Endometrium (tissue), 2 donors: ENCODE results near the gene GSTCD.
"Not testable (repeated sequence)": the region's sequence is repeated elsewhere in the genome, so short reads cannot be mapped to it uniquely, and the experiment has no call there.

Source experiments
- FAIRE-seq: peaks from 2 replicates; lab custom pipeline; 2012; peaks lifted over from hg19 to GRCh38; lab: Jason Lieb, UNC
- donor health status: control.
- donor health status: control.

The GSTCD gene

DNA sequence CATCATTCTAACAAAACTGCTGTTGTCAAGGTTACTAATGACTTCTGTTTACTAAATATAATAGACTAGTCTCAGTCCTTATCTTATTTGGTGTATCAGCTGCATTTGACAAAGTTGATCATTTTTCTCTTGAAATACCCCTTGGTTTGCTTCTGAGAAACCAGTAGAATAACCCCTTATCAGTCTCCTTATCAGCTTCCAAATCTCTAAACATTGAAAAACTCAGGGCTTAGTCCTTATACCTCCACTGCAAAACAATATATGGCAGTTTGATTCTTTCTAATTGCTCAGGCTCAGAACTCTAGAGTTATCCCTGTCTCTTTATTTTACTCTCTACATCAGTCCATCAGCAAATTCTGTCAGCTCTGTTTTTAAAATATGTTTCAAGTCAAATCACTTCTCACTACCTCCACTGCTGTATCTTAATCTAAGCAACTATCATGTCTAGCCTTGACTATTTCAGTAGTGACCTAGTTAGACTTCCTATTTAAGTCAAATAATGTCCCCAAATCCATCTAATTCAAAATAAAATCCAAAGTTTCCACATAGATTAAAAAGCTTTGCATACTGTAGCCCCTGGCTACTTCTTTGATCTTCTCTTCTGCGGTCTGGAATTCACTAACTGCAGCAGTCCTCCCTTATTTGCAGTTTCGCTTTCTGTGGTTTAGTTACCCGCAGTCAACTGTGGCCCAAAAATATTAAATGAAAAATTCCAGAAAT lies 99.6 kb downstream of the GSTCD start:
- FAIRE-seq = no peak

DNA sequence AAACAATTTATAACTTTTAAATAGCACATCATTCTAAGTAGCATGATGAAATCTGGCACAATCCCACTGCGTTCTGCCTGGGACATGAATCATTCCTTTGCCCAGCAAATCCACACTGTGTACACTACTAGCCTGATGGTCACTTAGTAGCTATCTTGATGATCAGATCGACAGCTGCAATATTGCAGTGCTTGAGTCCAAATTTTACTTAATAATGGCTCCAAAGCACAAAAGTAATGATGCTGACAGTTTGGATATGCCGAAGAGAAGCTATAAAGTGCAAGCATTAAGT lies 100.1 kb downstream of the GSTCD start:
- no peak for FAIRE-seq

- no peak for FAIRE-seq
These were observed 107.1 kb downstream of the GSTCD start for GRCh38 chr4:105815701-105816100.

- no peak for FAIRE-seq
These were observed 113.5 kb downstream of the GSTCD start for GRCh38 chr4:105822061-105822460.

DNA sequence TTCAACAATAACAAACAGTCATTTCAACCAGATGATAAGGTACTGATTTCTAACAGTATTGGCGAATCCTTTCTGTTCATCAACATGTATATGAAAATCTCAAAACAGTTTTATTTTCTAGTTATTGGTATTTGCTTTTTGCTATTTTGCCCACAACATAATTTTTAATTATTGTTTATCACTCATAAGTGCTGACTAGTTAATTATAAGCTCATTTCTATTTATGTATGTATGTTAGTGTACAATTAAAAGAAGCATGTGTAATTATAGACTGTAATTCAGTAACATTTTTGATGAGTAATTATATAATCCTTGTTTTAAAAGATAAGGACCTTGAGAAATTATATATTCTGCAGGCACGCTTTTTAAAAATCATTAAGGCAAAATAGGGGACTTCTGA lies 119.5 kb downstream of the GSTCD start:
- no peak for FAIRE-seq

DNA sequence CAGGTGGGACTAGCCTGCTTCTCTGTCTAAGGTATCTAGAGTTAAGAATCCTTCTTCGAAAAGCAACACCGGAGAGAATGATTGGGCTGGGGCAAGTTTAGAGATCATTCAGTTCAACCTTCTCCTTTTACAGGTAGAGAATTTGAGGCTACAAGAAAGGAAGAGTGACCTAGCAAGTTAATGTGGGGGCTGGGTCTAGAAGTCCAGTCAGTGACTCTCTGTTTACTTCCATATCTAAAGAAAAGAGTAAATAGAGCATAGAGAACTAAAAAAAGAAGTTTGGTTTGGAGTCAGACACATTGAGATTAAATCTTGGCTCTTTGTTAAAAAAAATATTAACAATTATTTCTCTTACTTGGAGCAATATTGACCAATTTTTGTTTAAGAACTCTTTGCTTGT lies 122.6 kb downstream of the GSTCD start:
- FAIRE-seq = no peak

- FAIRE-seq = no peak
These were observed 126.6 kb downstream of the GSTCD start for GRCh38 chr4:105835177-105835576.

DNA sequence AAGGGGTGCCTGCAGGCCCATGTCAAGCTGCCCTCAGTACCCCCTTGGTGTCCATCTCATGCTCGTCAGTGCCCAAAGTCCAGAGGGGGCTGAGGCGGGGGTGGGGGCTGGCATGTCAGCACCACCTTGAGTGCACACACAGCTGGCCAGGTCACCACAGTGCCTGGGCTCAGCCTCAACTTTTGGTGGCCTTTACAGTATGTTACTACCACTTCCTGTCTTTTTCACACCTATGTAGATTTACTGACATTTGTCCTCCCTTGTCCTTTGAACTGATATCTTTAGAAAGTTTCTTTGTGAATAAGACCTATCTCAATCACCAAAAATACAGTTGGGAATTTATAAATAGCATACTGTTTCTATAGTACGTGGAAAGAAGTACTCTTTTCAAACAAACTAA lies 128.0 kb downstream of the GSTCD start:
- no peak for FAIRE-seq

DNA sequence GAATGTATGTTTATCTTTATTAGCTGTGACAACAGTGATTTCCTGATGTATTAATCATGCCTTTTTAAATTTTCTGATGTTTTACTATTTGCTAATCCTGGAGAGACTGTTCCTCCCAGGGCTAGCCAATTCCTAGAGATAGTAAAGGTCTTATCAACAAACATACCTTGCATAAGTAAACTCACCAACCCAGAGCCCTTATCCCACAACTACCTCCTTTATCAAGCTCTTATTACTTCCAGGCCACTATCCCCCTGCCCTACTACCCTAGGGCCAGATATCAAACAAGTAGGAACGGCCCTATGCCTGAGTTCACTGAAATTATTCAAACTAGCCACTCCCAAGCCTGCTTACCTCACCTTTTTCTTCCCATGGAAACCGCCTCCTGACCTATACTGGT lies 128.5 kb downstream of the GSTCD start:
- FAIRE-seq = no peak

DNA sequence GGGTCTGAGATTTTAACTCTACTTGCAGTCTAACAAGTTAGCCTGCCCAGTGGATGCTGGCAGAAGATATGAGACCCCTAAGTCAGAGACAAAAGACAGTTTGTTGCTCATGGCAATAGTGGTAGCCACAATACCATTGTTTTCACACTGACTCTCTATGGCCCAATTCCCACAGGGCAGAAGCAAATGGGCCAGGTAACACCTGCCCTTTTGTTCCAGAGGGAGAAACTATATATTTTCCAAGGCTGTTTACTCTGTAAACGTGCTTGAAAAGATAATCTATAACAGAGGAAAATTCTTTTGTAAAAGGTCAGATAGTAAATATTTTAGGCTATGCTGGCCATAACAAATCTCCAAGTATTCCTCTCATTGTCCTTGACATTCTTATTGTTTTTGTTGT lies 129.5 kb downstream of the GSTCD start:
- no peak for FAIRE-seq

GRCh38 chr4:105840426-105841174 lies 132.0 kb downstream of the GSTCD start:
- FAIRE-seq = no peak

DNA sequence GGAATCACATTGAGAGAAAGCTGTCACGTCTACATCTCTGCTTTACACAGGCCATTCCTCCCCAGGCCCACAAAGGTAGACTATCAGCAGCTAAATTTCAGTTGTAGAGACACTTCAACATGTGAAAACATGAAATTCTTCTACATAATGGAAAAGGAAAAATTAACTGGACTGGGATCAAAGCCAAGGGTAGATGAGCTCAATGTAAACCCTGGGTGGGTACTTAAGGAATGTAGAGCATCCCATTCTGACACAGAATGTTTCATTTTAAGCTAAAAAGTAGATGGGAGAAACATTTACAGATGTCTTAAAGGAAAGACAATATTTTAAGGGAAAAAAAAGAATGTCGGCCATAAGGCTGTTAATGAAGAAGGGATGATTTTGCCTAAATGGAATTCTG lies 135.4 kb downstream of the GSTCD start:
- FAIRE-seq = no peak

DNA sequence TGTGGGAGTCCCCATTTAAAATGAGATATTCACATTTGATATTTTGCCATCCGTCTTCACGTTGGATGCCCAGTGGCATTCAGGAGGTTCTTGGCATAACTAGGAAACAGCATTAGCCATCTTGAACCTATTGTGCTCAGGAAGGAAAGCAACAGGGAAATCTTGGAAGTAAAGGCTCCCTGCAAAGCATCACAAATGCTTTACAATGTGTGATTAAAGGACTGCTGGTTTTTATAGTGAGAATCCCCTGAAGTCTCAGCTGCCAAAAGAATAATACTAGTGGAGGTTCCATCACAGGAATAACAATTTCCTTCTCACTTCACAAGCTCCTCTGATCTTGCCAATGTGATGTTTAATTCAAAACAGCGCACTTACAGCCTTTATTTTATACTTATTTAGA lies 137.0 kb downstream of the GSTCD start:
- FAIRE-seq = no peak

- FAIRE-seq = not testable (repeated sequence)
These were observed 139.8 kb downstream of the GSTCD start for GRCh38 chr4:105848359-105848758.

GRCh38 chr4:105851196-105851595 lies 142.6 kb downstream of the GSTCD start:
- no peak for FAIRE-seq

- not testable (repeated sequence) for FAIRE-seq
These were observed 143.6 kb downstream of the GSTCD start for GRCh38 chr4:105852230-105852629.

DNA sequence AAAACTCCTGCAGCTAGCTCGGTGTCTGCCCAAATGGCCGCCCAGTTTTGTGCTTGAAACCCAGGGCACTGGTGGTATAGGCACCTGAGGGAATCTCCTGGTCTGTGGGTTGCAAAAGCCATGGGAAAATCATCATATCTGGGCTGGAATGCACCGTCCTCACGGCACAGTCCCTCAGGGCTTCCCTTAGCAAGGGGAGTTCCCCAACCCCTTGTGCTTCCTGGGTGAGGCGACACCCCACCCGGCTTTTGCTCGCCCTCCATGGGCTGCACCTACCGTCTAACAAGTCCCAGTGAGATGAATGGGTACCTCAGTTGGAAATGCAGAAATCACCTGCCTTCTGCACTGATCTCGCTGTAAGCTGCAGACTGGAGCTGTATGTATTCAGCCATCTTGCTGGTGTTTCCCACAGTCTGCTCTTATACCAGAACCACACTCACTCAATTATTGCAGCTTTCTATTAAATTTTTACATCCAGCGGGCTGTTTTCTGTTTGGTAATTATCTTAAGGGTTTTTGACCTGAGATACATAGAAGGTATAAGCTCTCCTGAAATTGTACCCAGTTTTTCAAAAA lies 150.0 kb downstream of the GSTCD start:
- FAIRE-seq = no peak

GRCh38 chr4:105859233-105859632 lies 150.6 kb downstream of the GSTCD start:
- no peak for FAIRE-seq

- no peak for FAIRE-seq
These were observed 162.4 kb downstream of the GSTCD start for GRCh38 chr4:105870963-105871362.

GRCh38 chr4:105871997-105872396 lies 163.4 kb downstream of the GSTCD start:
- no peak for FAIRE-seq

DNA sequence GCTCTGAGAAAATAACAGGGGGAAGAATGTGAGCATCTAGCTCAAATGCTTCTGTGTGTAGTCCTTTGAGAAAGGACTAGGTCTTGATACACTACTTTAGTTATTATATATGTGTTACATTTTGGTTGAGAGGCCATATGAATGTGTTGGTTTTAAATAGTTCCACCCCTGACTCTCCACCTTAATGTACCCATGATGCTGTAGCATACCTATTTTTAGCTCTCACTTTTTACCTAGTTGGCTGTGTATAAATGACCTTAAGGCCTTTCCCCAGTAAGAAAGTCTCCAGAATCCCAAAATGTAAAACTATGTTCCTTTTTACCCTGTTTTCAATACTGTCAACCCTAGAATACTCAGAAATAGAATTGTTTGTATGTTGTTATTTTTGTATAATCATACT lies 166.6 kb downstream of the GSTCD start:
- FAIRE-seq = no peak

- FAIRE-seq = no peak
These were observed 170.1 kb downstream of the GSTCD start for GRCh38 chr4:105878668-105879067.

- FAIRE-seq = no peak
These were observed 178.9 kb downstream of the GSTCD start for GRCh38 chr4:105887508-105887907.
